H1 (cell line): ENCODE results near the gene TAOK1. TPM values are rescaled to one million over a fixed set of nuclear protein-coding genes. Genes with fewer than 3 reads are reported as not detected.

Experiments
- CTCF ChIA-PET: fragments of 300-600 bp; sonication (Branson Sonifier 250); formaldehyde crosslinking; loops from one replicate; lab custom pipeline; 2021; ENCODE audit not compliant: partially characterized antibody; lab: Charles Lee
- POLR2A ChIA-PET: fragments of 300-600 bp; sonication (Branson Sonifier 250); formaldehyde crosslinking; loops from one replicate; lab custom pipeline; 2021; ENCODE audit warnings: inconsistent platforms; ENCODE audit not compliant: partially characterized antibody; lab: Charles Lee
- DNase-seq, 2 experiments: peaks; one replicate each; pipeline versions ENCODE4 v3.0.0 to v3.0.0-alpha.2; 2010 to 2022; ENCODE audit warnings: low spot score in 2 of 2, low read depth in 1 of 2, mixed read lengths in 1 of 2
- FAIRE-seq: peaks from 2 replicates; lab custom pipeline; 2011; peaks lifted over from hg19 to GRCh38; lab: Jason Lieb, UNC
- H2AFZ ChIP-seq: 2 replicates; pipeline ENCODE4 v1.8.1; 2012; ENCODE audit warnings: low read length, inconsistent platforms
- H2AK5ac ChIP-seq: 2 replicates; pipeline ENCODE4 v1.6.1; 2013; ENCODE audit warnings: low read depth, low read length
- H2BK120ac ChIP-seq: replicated peaks from 2 replicates; pipeline ENCODE3; 2013; ENCODE audit warnings: low read depth, low read length, inconsistent platforms
- H2BK12ac ChIP-seq: 2 replicates; pipeline ENCODE4 v1.6.1; 2013; ENCODE audit warnings: low read depth, low read length
- H2BK15ac ChIP-seq: 2 replicates; pipeline ENCODE4 v1.6.1; 2013; ENCODE audit warnings: low read length
- H2BK20ac ChIP-seq: 2 replicates; pipeline ENCODE4 v1.6.1; 2013; ENCODE audit warnings: low read length
- H2BK5ac ChIP-seq: 2 replicates; pipeline ENCODE4 v1.6.1; 2013; ENCODE audit warnings: low read depth, low read length
- H3K14ac ChIP-seq: 2 replicates; pipeline ENCODE4 v1.6.1; 2013; ENCODE audit warnings: inconsistent platforms; ENCODE audit not compliant: insufficient read length
- H3K18ac ChIP-seq: 2 replicates; pipeline ENCODE4 v1.6.1; 2013; ENCODE audit warnings: low read length; ENCODE audit errors: extremely low read depth
- H3K23ac ChIP-seq: 2 replicates; pipeline ENCODE4 v1.6.1; 2013; ENCODE audit warnings: inconsistent platforms; ENCODE audit not compliant: insufficient read length
- H3K23me2 ChIP-seq: 2 replicates; pipeline ENCODE4 v1.6.1; 2013; ENCODE audit warnings: low read depth, low read length
- H3K27ac ChIP-seq: 2 replicates; pipeline ENCODE4 v1.6.1; 2011; ENCODE audit warnings: low read depth, low read length, inconsistent platforms
- H3K27me3 ChIP-seq, 4 experiments: replicated peaks in 1 of 4; 1 replicate in 1 of 4; 2 replicates in 3 of 4; pipeline versions ENCODE4 v1.6.1 to v1.8.1; 2011 to 2013; ENCODE audit warnings: low read length in 3 of 4, mild to moderate bottlenecking in 3 of 4, inconsistent platforms in 2 of 4, mixed read lengths in 2 of 4, moderate library complexity in 1 of 4; ENCODE audit not compliant: control insufficient read depth in 3 of 4, insufficient read depth in 3 of 4; ENCODE audit errors: extremely low read depth in 1 of 4
- H3K36me3 ChIP-seq, 4 experiments: 2 replicates each; pipeline versions ENCODE4 v1.6.1 to v1.8.1; 2011 to 2013; ENCODE audit warnings: mild to moderate bottlenecking in 4 of 4, low read length in 3 of 4, moderate library complexity in 2 of 4, control low read depth in 1 of 4, inconsistent platforms in 1 of 4; ENCODE audit not compliant: insufficient read depth in 4 of 4, control insufficient read depth in 2 of 4
- H3K4ac ChIP-seq: replicated peaks from 2 replicates; pipeline ENCODE3; 2013; ENCODE audit warnings: low read length, low read depth, mixed read lengths, inconsistent platforms; ENCODE audit not compliant: insufficient read length
- H3K4me1 ChIP-seq, 4 experiments: replicated peaks in 1 of 4; 1 replicate in 1 of 4; 2 replicates in 3 of 4; pipeline versions ENCODE4 v1.6.1 to v1.8.1; 2011 to 2013; ENCODE audit warnings: low read length in 3 of 4, inconsistent platforms in 2 of 4, mixed read lengths in 1 of 4; ENCODE audit not compliant: insufficient read depth in 4 of 4, control insufficient read depth in 3 of 4
- H3K4me2 ChIP-seq, 2 experiments: 2 replicates each; pipeline versions ENCODE4 v1.6.1 to v1.8.1; 2011 to 2013; ENCODE audit warnings: low read depth in 2 of 2, low read length in 2 of 2, control low read depth in 1 of 2, inconsistent platforms in 1 of 2, mild to moderate bottlenecking in 1 of 2; ENCODE audit not compliant: insufficient read depth in 1 of 2
- H3K4me3 ChIP-seq, 4 experiments: fragments of 200-600, 300-600 bp in 1 of 4; sonication (generic), shearing (Covaris generic), sonication (Bioruptor Twin) in 1 of 4; 2 replicates each; pipeline versions ENCODE4 v1.5.1 to v1.8.1; 2011 to 2016; ENCODE audit warnings: low read length in 4 of 4, low read depth in 3 of 4, control low read depth in 2 of 4, inconsistent platforms in 2 of 4, mild to moderate bottlenecking in 2 of 4, mixed read lengths in 1 of 4, moderate library complexity in 1 of 4; ENCODE audit not compliant: insufficient read depth in 2 of 4; ENCODE audit errors: extremely low read depth in 1 of 4
- H3K56ac ChIP-seq: replicated peaks from 2 replicates; pipeline ENCODE3; 2013; ENCODE audit warnings: low read depth, mild to moderate bottlenecking, mixed read lengths, low read length, inconsistent platforms; ENCODE audit not compliant: insufficient read length
- H3K79me1 ChIP-seq: 2 replicates; pipeline ENCODE4 v1.6.1; 2013; ENCODE audit warnings: low read depth, low read length, control low read depth
- H3K79me2 ChIP-seq, 2 experiments: 2 replicates each; pipeline versions ENCODE4 v1.6.1 to v1.8.1; 2012 to 2013; ENCODE audit warnings: low read length in 2 of 2, mild to moderate bottlenecking in 2 of 2, inconsistent platforms in 1 of 2; ENCODE audit not compliant: insufficient read depth in 2 of 2, control insufficient read depth in 1 of 2
- H3K9ac ChIP-seq, 4 experiments: replicated peaks in 1 of 4; 1 replicate in 1 of 4; 2 replicates in 3 of 4; pipeline versions ENCODE4 v1.6.1 to v1.8.1; 2011 to 2013; ENCODE audit warnings: low read depth in 3 of 4, low read length in 3 of 4, control low read depth in 2 of 4, mild to moderate bottlenecking in 2 of 4, moderate library complexity in 2 of 4, inconsistent platforms in 1 of 4; ENCODE audit errors: extremely low read depth in 1 of 4
- H3K9me3 ChIP-seq, 2 experiments: 2 replicates each; pipeline versions ENCODE4 v1.6.1 to v1.8.1; 2012 to 2013; ENCODE audit warnings: mild to moderate bottlenecking in 2 of 2, moderate library complexity in 2 of 2, control low read depth in 1 of 2, inconsistent platforms in 1 of 2, low read depth in 1 of 2, low read length in 1 of 2, mixed read lengths in 1 of 2; ENCODE audit not compliant: insufficient read depth in 2 of 2
- H4K20me1 ChIP-seq, 2 experiments: replicated peaks in 1 of 2; 2 replicates each; pipeline versions ENCODE3 to v1.8.1; 2011 to 2013; ENCODE audit warnings: inconsistent platforms in 2 of 2, low read length in 2 of 2, mild to moderate bottlenecking in 1 of 2; ENCODE audit not compliant: insufficient read depth in 2 of 2, control insufficient read depth in 1 of 2
- H4K5ac ChIP-seq: 2 replicates; pipeline ENCODE4 v1.6.1; 2013; ENCODE audit warnings: low read length, low read depth, mixed read lengths, inconsistent platforms; ENCODE audit not compliant: insufficient read length
- H4K8ac ChIP-seq: 2 replicates; pipeline ENCODE4 v1.8.0; 2013; ENCODE audit warnings: mild to moderate bottlenecking, moderate library complexity, low read length, inconsistent platforms; ENCODE audit not compliant: insufficient read depth; ENCODE audit errors: extremely low read depth
- H4K91ac ChIP-seq: replicated peaks from 2 replicates; pipeline ENCODE3; 2013; ENCODE audit warnings: low read length, mixed read lengths, inconsistent platforms; ENCODE audit not compliant: insufficient read length
- CBX5 ChIP-seq: fragments of 300-800, 300-1000 bp; sonication (generic); IDR thresholded peaks from 2 replicates; pipeline ENCODE4 v1.7.1; 2016; ENCODE audit warnings: antibody characterized with exemption, low read length, low read depth
- EGR1 ChIP-seq: IDR thresholded peaks from 2 replicates; pipeline ENCODE4 v1.6.1; 2011; ENCODE audit warnings: low read depth, low read length, borderline replicate concordance
- JUN ChIP-seq: IDR thresholded peaks from 2 replicates; pipeline ENCODE4 v1.6.1; 2011; ENCODE audit warnings: low read depth, mild to moderate bottlenecking, improper control_type of control experiment, low read length
- JUND ChIP-seq: IDR thresholded peaks from 2 replicates; pipeline ENCODE4 v1.6.1; 2011; ENCODE audit warnings: mild to moderate bottlenecking, improper control_type of control experiment, low read length
- KDM4A ChIP-seq: IDR thresholded peaks from one replicate; pipeline ENCODE4 v1.7.1; 2012; ENCODE audit warnings: low read depth, mild to moderate bottlenecking, moderate library complexity, low read length, inconsistent platforms; ENCODE audit not compliant: severe bottlenecking
- NRF1 ChIP-seq: IDR thresholded peaks from 2 replicates; pipeline ENCODE4 v1.6.1; 2011; ENCODE audit warnings: mild to moderate bottlenecking, low read depth, low read length, improper control_type of control experiment
- RAD21 ChIP-seq, 2 experiments: IDR thresholded peaks in 1 of 2; conservative IDR thresholded peaks in 1 of 2; 2 replicates each; pipeline ENCODE4 v1.6.1; 2011; ENCODE audit warnings: low read depth in 2 of 2, low read length in 2 of 2, improper control_type of control experiment in 1 of 2, inconsistent platforms in 1 of 2, mild to moderate bottlenecking in 1 of 2, moderate library complexity in 1 of 2
- SIN3A ChIP-seq, 2 experiments: IDR thresholded peaks in 1 of 2; conservative IDR thresholded peaks in 1 of 2; 2 replicates each; pipeline ENCODE4 v1.6.1; 2011 to 2012; ENCODE audit warnings: low read length in 2 of 2, improper control_type of control experiment in 1 of 2, low read depth in 1 of 2, mild to moderate bottlenecking in 1 of 2
- SIRT6 ChIP-seq: IDR thresholded peaks from one replicate; pipeline ENCODE4 v1.7.1; 2012; ENCODE audit warnings: low read length, inconsistent platforms
- TCF12 ChIP-seq: IDR thresholded peaks from 2 replicates; pipeline ENCODE4 v1.6.1; 2011; ENCODE audit warnings: low read depth, mild to moderate bottlenecking, low read length
- WGBS, 2 experiments: shearing (Covaris generic) in 1 of 2; methylation state at CpG; one replicate each; pipeline versions ENCODE4 v1.1.6 to v1.1.7; 2013 to 2015; ENCODE audit warnings: low lambda C conversion rate in 2 of 2, mixed read lengths in 2 of 2, inconsistent platforms in 1 of 2, low coverage in 1 of 2, missing lambda C conversion rate in 1 of 2; ENCODE audit not compliant: insufficient replicate concordance in 2 of 2, insufficient coverage in 1 of 2, insufficient read length in 1 of 2; ENCODE audit errors: extremely low coverage in 1 of 2, missing lambda C conversion rate in 1 of 2; 5-methylcytosine and 5-hydroxymethylcytosine counted together
- polyA plus RNA-seq, 7 experiments: library from polyadenylated mRNA; depleted of rRNA in 3 of 7; stranded (reverse) in 5 of 7; unstranded in 2 of 7; fragments of >200 nt in 5 of 7; fragments of 200-250 nt in 2 of 7; gene quantifications; 1 replicate in 5 of 7; 2 replicates in 1 of 7; 4 replicates in 1 of 7; pipeline versions ENCODE4 v1.2.1 to v1.2.3, GENCODE V29; 2011 to 2013; ENCODE audit warnings: missing spikeins in 2 of 7, mixed read lengths in 2 of 7
- total RNA-seq: library from RNA; stranded (reverse); fragmentation: NEBNext Ultra II Directional; extraction: Animal tissue kit (Norgen Biotek cat#: 25700); gene quantifications from 2 replicates; pipeline ENCODE4 v1.2.1, GENCODE V29; 2021

TAOK1 gene
- total and polyA plus RNA-seq, 2 of the 8 experiments (the other 6 are each of a cell fraction or from before 2014, with no cell fraction given) = 12.2 to 90.6 TPM

- H2AFZ ChIP-seq = peak overlapping the region; percentile 16; the same call in 1 of the 2 replicates
- no peak for FAIRE-seq
- H3K79me2 ChIP-seq = no peaks in the 10 kb centered on the region
- no peak overlapping the region for H2BK15ac ChIP-seq
- no peak overlapping the region for H3K9ac ChIP-seq
- H4K20me1 ChIP-seq = no peaks in the 10 kb centered on the region
- H2BK20ac ChIP-seq = no peak overlapping the region
- no peak overlapping the region for H3K4me3 ChIP-seq
- no peaks in the 10 kb centered on the region for H3K36me3 ChIP-seq
- H3K18ac ChIP-seq = no peak overlapping the region
- no peak overlapping the region for H4K91ac ChIP-seq
- H3K27ac ChIP-seq = no peak overlapping the region
- DNase-seq = no peak
- no peaks in the 10 kb centered on the region for H3K4me1 ChIP-seq
- no peak overlapping the region for H2BK5ac ChIP-seq
- no peak overlapping the region for H4K5ac ChIP-seq
- WGBS, 2 experiments = 95% methylated on average over 11 of the region's 11 CpGs; no CpG with 5 or more reads in 1 of the 2 experiments
- H3K23me2 ChIP-seq = no peaks in the 10 kb centered on the region
- no peaks in the 10 kb centered on the region for H3K9me3 ChIP-seq
- no peak overlapping the region for H3K14ac ChIP-seq
- ChIA-PET POLR2A (interaction anchor here (0.9 to 1.6 kb wide), 2 partner anchors 9 to 93 kb away, joined by 3 read pairs; no protein-coding TSS in a partner anchor), CTCF (interaction anchor here (0.7 to 1.9 kb wide), 6 partner anchors 14 to 124 kb away, joined by 4 to 9 read pairs (median 5); no protein-coding TSS in a partner anchor)
- H3K4ac ChIP-seq = no peak overlapping the region
- H3K56ac ChIP-seq = no peak overlapping the region
- no peak overlapping the region for H3K4me2 ChIP-seq
- no peak overlapping the region for H4K8ac ChIP-seq
- no peak overlapping the region for H2AK5ac ChIP-seq
- H2BK120ac ChIP-seq = no peak overlapping the region
- H3K23ac ChIP-seq = no peak overlapping the region
- no peaks in the 10 kb centered on the region for H3K27me3 ChIP-seq
- H3K79me1 ChIP-seq = no peaks in the 10 kb centered on the region
- no peak overlapping the region for H2BK12ac ChIP-seq
- TF ChIP-seq JUN (no peak), SIN3A (conservative IDR thresholded peaks at IDR 0.05 in 1 of 2, IDR thresholded peaks at IDR 0.05 in 1 of 2; ENCODE audit: low read depth in 1 of 2, low read length in 2 of 2) (no peak), CBX5 (no peak), SIRT6 (no peak), EGR1 (no peak), NRF1 (no peak), TCF12 (no peak), KDM4A (no peak), RAD21 (IDR thresholded peaks at IDR 0.05 in 1 of 2, conservative IDR thresholded peaks at IDR 0.05 in 1 of 2; ENCODE audit: low read depth in 2 of 2, low read length in 2 of 2) (no peak), JUND (no peak)
Observed at GRCh38 chr17:29344201-29344856, 45.8 kb upstream of the TAOK1 start.
